ENCODE results near the gene SLC22A5.
"Not testable (repeated sequence)": the region's sequence is repeated elsewhere in the genome, so short reads cannot be mapped to it uniquely, and the experiment has no call there.

Gene SLC22A5

GRCh38 chr5:132405646-132406045, 36.1 kb downstream of the SLC22A5 start:
- H3K27ac ChIP-seq (ENCODE audit: low read length) = no peak overlapping the region

GRCh38 chr5:132406144-132406783, 36.8 kb downstream of the SLC22A5 start:
- no peak overlapping the region for H3K27ac ChIP-seq (ENCODE audit: low read length)
- H3K4me1 ChIP-seq (ENCODE audit: control insufficient read depth in 1 of 2, insufficient read depth in 2 of 2, low read length in 2 of 2) = peaks cover 14 to 20% of the 10 kb centered on the region in 2 donors
- no peaks in the 10 kb centered on the region for H3K36me3 ChIP-seq (ENCODE audit: control insufficient read depth in 1 of 2, insufficient read depth in 2 of 2, low read length in 2 of 2)
- no peak overlapping the region for H3K4me3 ChIP-seq (ENCODE audit: low read depth in 1 of 2, low read length in 2 of 2)
- H3K9me3 ChIP-seq (ENCODE audit: control insufficient read depth in 1 of 2, low read length in 2 of 2) = no peaks in the 10 kb centered on the region
- H3K27me3 ChIP-seq (ENCODE audit: low read depth, low read length) = no peaks in the 10 kb centered on the region

More at GRCh38 chr5:132405646-132406045, 36.1 kb downstream of the SLC22A5 start:
- peaks cover 14 to 19% of the 10 kb centered on the region in 2 donors for H3K4me1 ChIP-seq (ENCODE audit: control insufficient read depth in 1 of 2, insufficient read depth in 2 of 2, low read length in 2 of 2)
- no peaks in the 10 kb centered on the region for H3K36me3 ChIP-seq (ENCODE audit: control insufficient read depth in 1 of 2, insufficient read depth in 2 of 2, low read length in 2 of 2)
- no peaks in the 10 kb centered on the region for H3K9me3 ChIP-seq (ENCODE audit: control insufficient read depth in 1 of 2, low read length in 2 of 2)
- H3K27me3 ChIP-seq (ENCODE audit: low read depth, low read length) = no peaks in the 10 kb centered on the region
- no peak overlapping the region for H3K4me3 ChIP-seq (ENCODE audit: low read depth in 1 of 2, low read length in 2 of 2)

GRCh38 chr5:132407970-132408369, 38.5 kb downstream of the SLC22A5 start:
- H3K4me3 ChIP-seq (ENCODE audit: low read depth in 1 of 2, low read length in 2 of 2) = no peak overlapping the region
- no peaks in the 10 kb centered on the region for H3K27me3 ChIP-seq (ENCODE audit: low read depth, low read length)
- H3K4me1 ChIP-seq (ENCODE audit: control insufficient read depth in 1 of 2, insufficient read depth in 2 of 2, low read length in 2 of 2) = peaks cover 18 to 31% of the 10 kb centered on the region in 2 donors
- H3K36me3 ChIP-seq (ENCODE audit: control insufficient read depth in 1 of 2, insufficient read depth in 2 of 2, low read length in 2 of 2) = no peaks in the 10 kb centered on the region
- no peaks in the 10 kb centered on the region for H3K9me3 ChIP-seq (ENCODE audit: control insufficient read depth in 1 of 2, low read length in 2 of 2)
- H3K27ac ChIP-seq (ENCODE audit: low read length) = no peak overlapping the region

- Histone ChIP-seq H3K4me1 (ENCODE audit: control insufficient read depth in 1 of 2, insufficient read depth in 2 of 2, low read length in 2 of 2) (peaks cover 18 to 31% of the 10 kb centered on the region in 2 donors), H3K9me3 (ENCODE audit: control insufficient read depth in 1 of 2, low read length in 2 of 2) (no peaks in the 10 kb centered on the region), H3K27ac (ENCODE audit: low read length) (peak overlapping the region; percentile 98), H3K27me3 (ENCODE audit: low read depth, low read length) (no peaks in the 10 kb centered on the region), H3K36me3 (ENCODE audit: control insufficient read depth in 1 of 2, insufficient read depth in 2 of 2, low read length in 2 of 2) (no peaks in the 10 kb centered on the region), H3K4me3 (ENCODE audit: low read depth in 1 of 2, low read length in 2 of 2) (no peak overlapping the region)
Observed at GRCh38 chr5:132408456-132408855, 38.9 kb downstream of the SLC22A5 start.

GRCh38 chr5:132408965-132409364, 39.5 kb downstream of the SLC22A5 start:
- H3K36me3 ChIP-seq (ENCODE audit: control insufficient read depth in 1 of 2, insufficient read depth in 2 of 2, low read length in 2 of 2) = no peaks in the 10 kb centered on the region
- H3K9me3 ChIP-seq (ENCODE audit: control insufficient read depth in 1 of 2, low read length in 2 of 2) = no peaks in the 10 kb centered on the region
- H3K27ac ChIP-seq (ENCODE audit: low read length) = peak overlapping the region; percentile 98
- H3K4me1 ChIP-seq (ENCODE audit: control insufficient read depth in 1 of 2, insufficient read depth in 2 of 2, low read length in 2 of 2) = peaks cover 18 to 31% of the 10 kb centered on the region in 2 donors
- peak overlapping the region in 1 of 2 donors; percentile 10 for H3K4me3 ChIP-seq (ENCODE audit: low read depth in 1 of 2, low read length in 2 of 2)
- H3K27me3 ChIP-seq (ENCODE audit: low read depth, low read length) = no peaks in the 10 kb centered on the region

GRCh38 chr5:132410451-132411303, 41.2 kb downstream of the SLC22A5 start:
- H3K4me1 ChIP-seq (ENCODE audit: control insufficient read depth in 1 of 2, insufficient read depth in 2 of 2, low read length in 2 of 2) = peaks cover 28 to 45% of the 10 kb centered on the region in 2 donors
- H3K27ac ChIP-seq (ENCODE audit: low read length) = peak overlapping the region; percentile 98
- H3K4me3 ChIP-seq (ENCODE audit: low read depth in 1 of 2, low read length in 2 of 2) = peak overlapping the region; percentile 81 to 88
- H3K36me3 ChIP-seq (ENCODE audit: control insufficient read depth in 1 of 2, insufficient read depth in 2 of 2, low read length in 2 of 2) = no peaks in the 10 kb centered on the region
- H3K27me3 ChIP-seq (ENCODE audit: low read depth, low read length) = no peaks in the 10 kb centered on the region
- no peaks in the 10 kb centered on the region for H3K9me3 ChIP-seq (ENCODE audit: control insufficient read depth in 1 of 2, low read length in 2 of 2)

- no peaks in the 10 kb centered on the region for H3K27me3 ChIP-seq (ENCODE audit: low read depth, low read length)
- H3K36me3 ChIP-seq (ENCODE audit: control insufficient read depth in 1 of 2, insufficient read depth in 2 of 2, low read length in 2 of 2) = no peaks in the 10 kb centered on the region
- no peaks in the 10 kb centered on the region for H3K9me3 ChIP-seq (ENCODE audit: control insufficient read depth in 1 of 2, low read length in 2 of 2)
- H3K27ac ChIP-seq (ENCODE audit: low read length) = peak overlapping the region; percentile 98
- H3K4me1 ChIP-seq (ENCODE audit: control insufficient read depth in 1 of 2, insufficient read depth in 2 of 2, low read length in 2 of 2) = peaks cover 28 to 49% of the 10 kb centered on the region in 2 donors
- H3K4me3 ChIP-seq (ENCODE audit: low read depth in 1 of 2, low read length in 2 of 2) = peak overlapping the region; percentile 81 to 88
Observed at GRCh38 chr5:132411304-132412013, 41.9 kb downstream of the SLC22A5 start.

- H3K9me3 ChIP-seq (ENCODE audit: control insufficient read depth in 1 of 2, low read length in 2 of 2) = no peaks in the 10 kb centered on the region
- H3K27ac ChIP-seq (ENCODE audit: low read length) = peak overlapping the region; percentile 98
- H3K36me3 ChIP-seq (ENCODE audit: control insufficient read depth in 1 of 2, insufficient read depth in 2 of 2, low read length in 2 of 2) = no peaks in the 10 kb centered on the region
- H3K27me3 ChIP-seq (ENCODE audit: low read depth, low read length) = no peaks in the 10 kb centered on the region
- peak overlapping the region in 1 of 2 donors; percentile 88 for H3K4me3 ChIP-seq (ENCODE audit: low read depth in 1 of 2, low read length in 2 of 2)
- H3K4me1 ChIP-seq (ENCODE audit: control insufficient read depth in 1 of 2, insufficient read depth in 2 of 2, low read length in 2 of 2) = peaks cover 33 to 61% of the 10 kb centered on the region in 2 donors
Observed at GRCh38 chr5:132413567-132413966, 44.1 kb downstream of the SLC22A5 start.

- H3K4me3 ChIP-seq (ENCODE audit: low read depth in 1 of 2, low read length in 2 of 2) = peak overlapping the region in 1 of 2 donors; percentile 27
- no peaks in the 10 kb centered on the region for H3K27me3 ChIP-seq (ENCODE audit: low read depth, low read length)
- H3K9me3 ChIP-seq (ENCODE audit: control insufficient read depth in 1 of 2, low read length in 2 of 2) = no peaks in the 10 kb centered on the region
- H3K27ac ChIP-seq (ENCODE audit: low read length) = peak overlapping the region; percentile 98
- H3K4me1 ChIP-seq (ENCODE audit: control insufficient read depth in 1 of 2, insufficient read depth in 2 of 2, low read length in 2 of 2) = peaks cover 23 to 58% of the 10 kb centered on the region in 2 donors
- no peaks in the 10 kb centered on the region for H3K36me3 ChIP-seq (ENCODE audit: control insufficient read depth in 1 of 2, insufficient read depth in 2 of 2, low read length in 2 of 2)
Observed at GRCh38 chr5:132414634-132415378, 45.3 kb downstream of the SLC22A5 start.

GRCh38 chr5:132415516-132415915, 46.0 kb downstream of the SLC22A5 start:
- peak overlapping the region; percentile 98 for H3K27ac ChIP-seq (ENCODE audit: low read length)

More at GRCh38 chr5:132415516-132415915, 46.0 kb downstream of the SLC22A5 start:
- H3K36me3 ChIP-seq (ENCODE audit: control insufficient read depth in 1 of 2, insufficient read depth in 2 of 2, low read length in 2 of 2); H3K27me3 ChIP-seq (ENCODE audit: low read depth, low read length); H3K4me3 ChIP-seq (ENCODE audit: low read depth in 1 of 2, low read length in 2 of 2); H3K9me3 ChIP-seq (ENCODE audit: control insufficient read depth in 1 of 2, low read length in 2 of 2): not testable (repeated sequence)
- H3K4me1 ChIP-seq (ENCODE audit: control insufficient read depth in 1 of 2, insufficient read depth in 2 of 2, low read length in 2 of 2) = peaks cover 26 to 63% of the 10 kb centered on the region in 2 donors

Measured in muscle layer of duodenum (tissue), 2 donors.